SK-N-SH (cell line): ENCODE measurements around the gene PGP. TPM values are rescaled to one million over a fixed set of nuclear protein-coding genes. Genes with fewer than 3 reads are reported as not detected.

ENCODE experiments used
- CTCF ChIA-PET: fragments of 300-600, 350-600 bp; formaldehyde crosslinking; extraction: SDS; loops from one replicate; lab custom pipeline; 2021; lab: Yijun Ruan, JAX
- POLR2A ChIA-PET: fragments of 350-600 bp; sonication (Branson Sonifier 250); formaldehyde crosslinking; extraction: SDS; loops from one replicate; lab custom pipeline; 2020; ENCODE audit warnings: antibody characterized with exemption, inconsistent platforms; lab: Yijun Ruan, JAX
- DNase-seq: peaks from one replicate; pipeline ENCODE4 v3.0.0; 2012
- H2AFZ ChIP-seq: fragments of 200-600 bp; sonication (generic); 2 replicates; pipeline ENCODE4 v1.8.1; 2016; ENCODE audit warnings: antibody characterized with exemption, mild to moderate bottlenecking, low read depth
- H3F3A ChIP-seq: fragments of 200-600 bp; sonication (generic); replicated peaks from 2 replicates; pipeline ENCODE3; 2016; ENCODE audit warnings: antibody characterized with exemption, mild to moderate bottlenecking; ENCODE audit not compliant: insufficient read depth
- H3K27ac ChIP-seq, 2 experiments: fragments of 200-500 bp in 1 of 2; fragments of 200-600 bp in 1 of 2; sonication (Bioruptor generic) in 1 of 2; sonication (generic), shearing (Covaris generic) in 1 of 2; 2 replicates each; pipeline versions ENCODE4 v1.5.1 to v1.6.1; 2014 to 2016; ENCODE audit warnings: low read depth in 2 of 2, inconsistent platforms in 1 of 2, low read length in 1 of 2, mild to moderate bottlenecking in 1 of 2, mixed read lengths in 1 of 2
- H3K27me3 ChIP-seq: fragments of 200-600 bp; sonication (generic), shearing (Covaris generic); 2 replicates; pipeline ENCODE4 v1.6.1; 2016; ENCODE audit warnings: mixed run types; ENCODE audit not compliant: insufficient read depth
- H3K36me3 ChIP-seq, 2 experiments: fragments of 200-500 bp in 1 of 2; fragments of 200-600 bp in 1 of 2; sonication (Bioruptor generic) in 1 of 2; sonication (generic) in 1 of 2; replicated peaks in 1 of 2; 2 replicates each; pipeline versions ENCODE3 to v1.5.1; 2014 to 2016; ENCODE audit warnings: low read length in 1 of 2, mild to moderate bottlenecking in 1 of 2; ENCODE audit not compliant: insufficient read depth in 2 of 2, control insufficient read depth in 1 of 2
- H3K4me1 ChIP-seq, 2 experiments: fragments of 200-500 bp in 1 of 2; fragments of 200-600 bp in 1 of 2; sonication (Bioruptor generic) in 1 of 2; sonication (generic), shearing (Covaris generic) in 1 of 2; 2 replicates each; pipeline versions ENCODE4 v1.5.1 to v1.6.1; 2014 to 2016; ENCODE audit warnings: low read depth in 1 of 2, low read length in 1 of 2, mixed run types in 1 of 2; ENCODE audit not compliant: insufficient read depth in 2 of 2, control insufficient read depth in 1 of 2
- H3K4me2 ChIP-seq: fragments of 200-600 bp; sonication (generic), shearing (Covaris generic); 2 replicates; pipeline ENCODE4 v1.6.1; 2017; ENCODE audit warnings: mixed run types
- H3K4me3 ChIP-seq, 2 experiments: fragments of 200-500 bp in 1 of 2; fragments of 200-600 bp in 1 of 2; sonication (Bioruptor generic) in 1 of 2; sonication (generic), shearing (Covaris generic) in 1 of 2; 2 replicates each; pipeline versions ENCODE4 v1.5.1 to v1.8.1; 2014 to 2016; ENCODE audit warnings: low read depth in 2 of 2, inconsistent platforms in 1 of 2, low read length in 1 of 2, mild to moderate bottlenecking in 1 of 2, mixed read lengths in 1 of 2, moderate library complexity in 1 of 2
- H3K79me2 ChIP-seq: fragments of 200-600 bp; sonication (generic); 2 replicates; pipeline ENCODE4 v1.8.1; 2017; ENCODE audit warnings: mild to moderate bottlenecking; ENCODE audit not compliant: insufficient read depth
- H3K9ac ChIP-seq: fragments of 200-600 bp; sonication (generic); 2 replicates; pipeline ENCODE4 v1.6.1; 2017; ENCODE audit warnings: mixed run types
- H3K9me2 ChIP-seq: fragments of 200-600 bp; sonication (generic); 2 replicates; pipeline ENCODE4 v1.6.1; 2017; ENCODE audit warnings: mixed run types
- H3K9me3 ChIP-seq: fragments of 200-600 bp; sonication (generic); 2 replicates; pipeline ENCODE4 v1.6.1; 2017; ENCODE audit warnings: mixed run types, mild to moderate bottlenecking, moderate library complexity
- H4K20me1 ChIP-seq: fragments of 200-600 bp; sonication (generic); 2 replicates; pipeline ENCODE4 v1.6.1; 2017; ENCODE audit warnings: mild to moderate bottlenecking, mixed run types; ENCODE audit not compliant: insufficient read depth
- CHD2 ChIP-seq: fragments of 150-350 bp; IDR thresholded peaks from 2 replicates; pipeline ENCODE4 v1.6.1; 2018; ENCODE audit warnings: low read length; ENCODE audit not compliant: partially characterized antibody
- ELF1 ChIP-seq: IDR thresholded peaks from 2 replicates; pipeline ENCODE4 v1.4.0; 2012
- FOSL2 ChIP-seq: IDR thresholded peaks from 2 replicates; pipeline ENCODE4 v1.4.0; 2012; ENCODE audit warnings: low read depth, mild to moderate bottlenecking, moderate library complexity, borderline replicate concordance
- FOXM1 ChIP-seq: IDR thresholded peaks from 2 replicates; pipeline ENCODE4 v1.4.0; 2012; ENCODE audit warnings: low read depth, mild to moderate bottlenecking
- GATA2 ChIP-seq: sonication (generic); formaldehyde crosslinking; IDR thresholded peaks from 2 replicates; pipeline ENCODE4 v1.5.0; 2020; ENCODE audit warnings: mild to moderate bottlenecking, missing genetic modification reagents
- JUND ChIP-seq: IDR thresholded peaks from 2 replicates; pipeline ENCODE4 v1.4.0; 2012
- MAX ChIP-seq: IDR thresholded peaks from 2 replicates; pipeline ENCODE4 v1.4.0; 2012; ENCODE audit warnings: low read depth
- MEF2A ChIP-seq: IDR thresholded peaks from 2 replicates; pipeline ENCODE4 v1.4.0; 2012; ENCODE audit warnings: low read depth, borderline replicate concordance
- NFIC ChIP-seq: IDR thresholded peaks from 2 replicates; pipeline ENCODE4 v1.4.0; 2012; ENCODE audit warnings: borderline replicate concordance
- NRF1 ChIP-seq: IDR thresholded peaks from 2 replicates; pipeline ENCODE4 v1.6.1; 2012; ENCODE audit warnings: low read depth, mild to moderate bottlenecking, low read length
- PBX3 ChIP-seq: IDR thresholded peaks from 2 replicates; pipeline ENCODE4; 2012
- RCOR1 ChIP-seq: fragments of 150-350 bp; IDR thresholded peaks from 2 replicates; pipeline ENCODE4 v1.6.1; 2017; ENCODE audit warnings: antibody characterized with exemption, low read length
- RFX5 ChIP-seq: IDR thresholded peaks from 2 replicates; pipeline ENCODE4 v1.6.1; 2012; ENCODE audit warnings: mild to moderate bottlenecking, improper control_type of control experiment, low read length
- SIN3A ChIP-seq: IDR thresholded peaks from 2 replicates; pipeline ENCODE4 v1.6.1; 2012; ENCODE audit warnings: low read depth, mild to moderate bottlenecking, low read length, moderate library complexity, borderline replicate concordance
- TCF12 ChIP-seq: IDR thresholded peaks from 2 replicates; pipeline ENCODE4 v1.4.0; 2012
- TEAD4 ChIP-seq: IDR thresholded peaks from 2 replicates; pipeline ENCODE4 v1.4.0; 2012; ENCODE audit warnings: mild to moderate bottlenecking, borderline replicate concordance; ENCODE audit not compliant: insufficient read depth
- USF1 ChIP-seq: IDR thresholded peaks from 2 replicates; pipeline ENCODE4 v1.4.0; 2012; ENCODE audit warnings: low read depth, borderline replicate concordance
- USF2 ChIP-seq: fragments of 150-350 bp; IDR thresholded peaks from 2 replicates; pipeline ENCODE4 v1.6.1; 2017; ENCODE audit warnings: antibody characterized with exemption, low read length, low read depth, borderline replicate concordance
- YY1 ChIP-seq: IDR thresholded peaks from 2 replicates; pipeline ENCODE4 v1.4.0; 2012; ENCODE audit warnings: low read depth, mild to moderate bottlenecking
- ZBTB33 ChIP-seq: IDR thresholded peaks from 2 replicates; pipeline ENCODE4 v1.4.0; 2012; ENCODE audit warnings: low read depth, borderline replicate concordance
- whole genome bisulfite sequencing: methylation state at CpG from one replicate; pipeline ENCODE4 v1.1.6; 2017; ENCODE audit warnings: low lambda C conversion rate; 5-methylcytosine and 5-hydroxymethylcytosine counted together
- polyA plus RNA-seq, 3 experiments: library from polyadenylated mRNA; depleted of rRNA; stranded (reverse); fragments of >200 nt; gene quantifications; 2 replicates each; pipeline ENCODE4 v1.2.3, GENCODE V29; 2012

Gene PGP
- polyA plus RNA-seq, 1 of the 3 experiments (the other 2 are of a cell fraction): 10.3 TPM

- H3K36me3 ChIP-seq: peaks cover 19 to 31% of the 10 kb centered on the region in 2 experiments
- peaks cover under 1% of the 10 kb centered on the region for H3F3A ChIP-seq
- H3K79me2 ChIP-seq: peaks cover 41% of the 10 kb centered on the region
- no peak for DNase-seq
- ChIA-PET POLR2A (interaction anchor here (0.6 to 1.5 kb wide), 3 partner anchors 8 to 245 kb away, joined by 3 read pairs; no protein-coding TSS in a partner anchor), CTCF (no interaction called here)
- H2AFZ ChIP-seq: no peak overlapping the region
- H3K4me1 ChIP-seq: peaks cover 0 to 7% of the 10 kb centered on the region in 2 experiments; a peak in 1 of 4 replicates
- H3K9me3 ChIP-seq: no peaks in the 10 kb centered on the region
- no peaks in the 10 kb centered on the region for H4K20me1 ChIP-seq
- H3K27ac ChIP-seq: no peak overlapping the region
- H3K9ac ChIP-seq: no peak overlapping the region
- H3K4me3 ChIP-seq: no peak overlapping the region
- H3K9me2 ChIP-seq: no peaks in the 10 kb centered on the region
- H3K4me2 ChIP-seq: no peak overlapping the region
- H3K27me3 ChIP-seq: no peaks in the 10 kb centered on the region
- WGBS: 99% methylated on average over 9 of the region's 18 CpGs
- TF ChIP-seq FOSL2 (no peak), TEAD4 (no peak)
- TF ChIP-seq, all 33 proteins: peak for 0
These were observed 31.8 kb upstream of the PGP start for GRCh38 chr16:2246301-2246885.

- H3F3A ChIP-seq: peaks cover 4% of the 10 kb centered on the region
- 95% methylated on average over 24 of the region's 30 CpGs for WGBS
- peaks cover 0 to 2% of the 10 kb centered on the region in 2 experiments; a peak in 1 of 4 replicates for H3K4me1 ChIP-seq
- H4K20me1 ChIP-seq: no peaks in the 10 kb centered on the region
- H3K36me3 ChIP-seq: peaks cover 19 to 31% of the 10 kb centered on the region in 2 experiments
- H3K27me3 ChIP-seq: no peaks in the 10 kb centered on the region
- peak; percentile 25 for DNase-seq
- H3K9me3 ChIP-seq: no peaks in the 10 kb centered on the region
- no peak overlapping the region for H3K9ac ChIP-seq
- no peaks in the 10 kb centered on the region for H3K9me2 ChIP-seq
- TF ChIP-seq NRF1 (no peak), FOXM1 (no peak), CHD2 (no peak), RFX5 (no peak), RCOR1 (no peak), TEAD4 (no peak), ZBTB33 (no peak), GATA2 (CRISPR knock-in tag) (no peak), PBX3 (no peak), YY1 (no peak), NFIC (no peak), JUND (no peak), FOSL2 (no peak), USF1 (no peak), TCF12 (no peak), USF2 (no peak), SIN3A (no peak), MAX (no peak), ELF1 (no peak), MEF2A (no peak)
- ChIA-PET CTCF (interaction anchor here (1.7 kb wide), 1 partner anchor 51 kb away, joined by 6 read pairs; no protein-coding TSS in a partner anchor), POLR2A (no interaction called here)
- no peak overlapping the region for H3K4me3 ChIP-seq
- H3K27ac ChIP-seq: no peak overlapping the region
- peaks cover 32% of the 10 kb centered on the region for H3K79me2 ChIP-seq
- no peak overlapping the region for H3K4me2 ChIP-seq
- H2AFZ ChIP-seq: no peak overlapping the region
These were observed 30.5 kb upstream of the PGP start for GRCh38 chr16:2244926-2245795.
